Skeletal muscle satellite cell (primary cell): ENCODE measurements around the gene SMCO2.

Experiments
- H3K27me3 ChIP-seq: 2 replicates; pipeline ENCODE4 v1.7.0; 2013; ENCODE audit warnings: low read length; ENCODE audit not compliant: control insufficient read depth, insufficient read depth
- H3K36me3 ChIP-seq: 2 replicates; pipeline ENCODE4 v1.7.0; 2013; ENCODE audit warnings: mild to moderate bottlenecking, control low read depth, low read length; ENCODE audit not compliant: insufficient read depth
- H3K4me1 ChIP-seq: 2 replicates; pipeline ENCODE4 v1.7.0; 2013; ENCODE audit warnings: low read length; ENCODE audit not compliant: control insufficient read depth, insufficient read depth
- H3K4me2 ChIP-seq: 2 replicates; pipeline ENCODE4 v1.7.0; 2013; ENCODE audit warnings: mild to moderate bottlenecking, low read length
- H3K4me3 ChIP-seq: 2 replicates; pipeline ENCODE4 v1.7.0; 2013; ENCODE audit warnings: low read length
- H3K9ac ChIP-seq: 2 replicates; pipeline ENCODE4 v1.7.0; 2013; ENCODE audit warnings: mild to moderate bottlenecking, low read depth, low read length, moderate library complexity
- H3K9me3 ChIP-seq: replicated peaks from 2 replicates; pipeline ENCODE4 v1.7.0; 2013; ENCODE audit warnings: mild to moderate bottlenecking, control low read depth, low read length

SMCO2 gene

DNA sequence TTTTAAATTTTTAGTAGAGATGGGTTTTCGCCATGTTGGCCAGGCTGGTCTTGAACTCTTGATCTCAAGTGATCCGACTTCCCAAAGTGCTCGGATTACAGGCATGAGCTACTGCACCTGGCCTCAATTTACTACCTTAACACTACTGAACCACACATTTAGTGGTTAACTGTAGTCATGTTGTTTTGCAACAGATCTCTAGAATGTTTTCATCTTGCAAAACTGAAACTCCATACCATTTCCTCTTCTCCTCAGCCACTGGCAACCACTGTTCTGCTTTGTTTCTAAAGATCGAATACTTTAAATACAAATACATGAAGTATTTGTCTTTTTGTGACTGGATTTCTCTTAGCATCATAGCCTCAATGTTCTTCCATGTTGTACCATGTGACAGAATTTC lies 15.4 kb upstream of the SMCO2 start:
- Histone ChIP-seq H3K4me1 (peaks cover 12% of the 10 kb centered on the region), H3K4me2 (no peak overlapping the region), H3K4me3 (no peak overlapping the region), H3K9me3 (no peaks in the 10 kb centered on the region), H3K27me3 (no peaks in the 10 kb centered on the region), H3K36me3 (no peaks in the 10 kb centered on the region), H3K9ac (no peak overlapping the region)

DNA sequence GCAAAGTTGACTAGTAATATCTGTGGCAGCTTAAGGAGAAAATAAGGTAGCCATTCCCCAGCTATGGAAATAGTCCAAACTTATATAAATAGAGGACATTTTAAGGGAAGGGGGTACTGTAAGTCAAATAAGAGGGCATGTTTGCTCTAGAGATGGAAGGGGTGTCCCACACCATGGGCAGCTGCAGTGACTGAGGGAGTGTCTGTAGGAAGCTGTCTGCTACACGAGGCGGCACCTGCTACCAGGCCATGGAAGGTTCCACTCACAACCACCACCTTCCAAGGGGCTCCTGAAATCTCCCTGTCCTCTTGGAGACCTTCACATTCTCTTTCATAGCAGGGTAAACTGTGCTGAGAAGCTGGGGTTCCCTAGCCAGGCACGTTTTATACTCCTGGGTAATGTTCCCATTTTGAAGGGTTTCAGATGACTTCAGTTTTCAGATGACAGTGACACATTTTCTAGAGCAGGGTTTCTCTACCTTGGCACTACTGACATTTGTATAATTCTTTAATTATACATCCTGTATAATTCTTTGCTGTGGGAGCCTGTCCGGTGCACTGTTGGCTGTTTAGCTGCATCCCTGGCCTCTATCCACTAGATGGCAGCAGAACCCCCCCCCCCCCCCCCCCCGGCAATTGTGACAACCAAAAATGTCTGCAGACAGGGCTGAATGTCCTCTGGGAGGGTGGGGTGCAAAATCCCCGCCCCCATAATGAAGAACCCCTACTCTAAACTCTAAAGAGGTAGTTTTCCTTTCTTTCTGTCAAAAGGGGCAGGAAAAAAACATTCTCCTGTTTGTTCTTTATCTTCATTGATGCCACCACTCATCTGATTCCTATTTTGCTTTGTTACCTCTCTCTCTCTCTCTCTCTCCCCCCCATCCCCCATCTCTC lies 11.6 kb upstream of the SMCO2 start:
- Histone ChIP-seq H3K4me1 (peaks cover 12% of the 10 kb centered on the region), H3K9ac (no peak overlapping the region), H3K4me3 (no peak overlapping the region), H3K27me3 (no peaks in the 10 kb centered on the region), H3K36me3 (no peaks in the 10 kb centered on the region), H3K9me3 (no peaks in the 10 kb centered on the region), H3K4me2 (no peak overlapping the region)

DNA sequence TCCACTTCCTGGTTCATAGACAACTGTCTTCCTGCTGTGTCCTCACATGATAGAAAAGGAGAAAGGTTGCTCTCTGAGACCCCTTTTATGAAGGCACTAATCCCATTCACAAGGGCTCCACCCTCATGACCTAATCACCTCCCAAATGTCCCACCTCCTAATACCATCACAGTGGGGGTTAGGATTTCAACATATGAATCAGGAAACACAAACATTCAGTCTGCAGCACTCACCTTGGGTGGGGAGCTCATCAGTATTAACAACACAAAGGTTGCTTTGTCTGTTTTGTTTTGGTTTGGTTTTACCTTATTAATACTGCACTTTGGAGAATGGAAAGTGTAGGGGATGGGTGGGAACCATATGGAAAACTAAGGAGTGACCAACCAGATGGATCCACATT lies 10.5 kb upstream of the SMCO2 start:
- no peak overlapping the region for H3K9ac ChIP-seq

DNA sequence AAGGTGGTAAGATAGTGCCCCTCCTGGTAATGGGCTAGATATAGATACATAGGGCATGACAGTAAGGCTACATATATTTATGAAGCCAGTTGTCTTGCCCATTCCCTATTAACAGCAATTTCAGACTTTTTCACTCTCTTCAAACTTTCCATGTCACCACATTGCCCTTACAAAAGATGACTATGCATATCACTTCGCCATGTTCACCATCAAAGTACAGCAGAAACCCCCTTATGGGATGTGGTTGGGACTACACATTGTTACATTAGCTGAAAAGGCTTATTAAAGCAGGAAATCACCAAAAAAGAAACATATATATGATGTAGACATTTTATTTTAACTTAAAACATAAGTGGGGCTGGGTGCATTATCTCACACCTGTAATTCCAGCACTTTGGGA lies 9.8 kb upstream of the SMCO2 start:
- H3K9ac ChIP-seq: no peak overlapping the region
- no peak overlapping the region for H3K4me3 ChIP-seq
- no peaks in the 10 kb centered on the region for H3K9me3 ChIP-seq
- H3K36me3 ChIP-seq: no peaks in the 10 kb centered on the region
- no peak overlapping the region for H3K4me2 ChIP-seq
- no peaks in the 10 kb centered on the region for H3K27me3 ChIP-seq
- H3K4me1 ChIP-seq: peaks cover 12% of the 10 kb centered on the region

More for the DNA sequence above, 10.5 kb upstream of the SMCO2 start:
- H3K9me3 ChIP-seq: no peaks in the 10 kb centered on the region
- H3K36me3 ChIP-seq: no peaks in the 10 kb centered on the region
- H3K4me2 ChIP-seq: no peak overlapping the region
- H3K4me1 ChIP-seq: peaks cover 12% of the 10 kb centered on the region
- H3K4me3 ChIP-seq: no peak overlapping the region
- no peaks in the 10 kb centered on the region for H3K27me3 ChIP-seq

DNA sequence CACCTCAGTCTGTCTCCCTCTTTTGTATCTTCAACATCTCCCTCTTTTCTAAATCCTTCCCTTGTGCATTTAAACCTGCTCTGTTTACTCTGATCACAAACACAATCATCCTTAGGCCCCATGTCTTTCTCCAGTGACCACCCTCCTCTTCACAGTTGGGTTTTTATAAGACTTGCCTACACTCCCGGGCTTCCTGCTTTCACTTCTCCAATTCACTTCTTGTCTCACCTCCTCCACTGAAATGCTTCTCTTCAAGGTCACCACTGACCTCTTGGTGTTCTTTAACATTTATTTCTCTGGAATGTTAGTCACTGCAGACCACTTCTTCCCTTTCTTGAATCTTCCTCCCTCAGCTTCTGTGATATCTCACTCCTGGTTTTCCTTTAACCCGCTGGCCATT lies 8.7 kb upstream of the SMCO2 start:
- Histone ChIP-seq H3K27me3 (no peaks in the 10 kb centered on the region), H3K9ac (no peak overlapping the region), H3K4me3 (no peak overlapping the region), H3K4me1 (peaks cover 8% of the 10 kb centered on the region), H3K36me3 (no peaks in the 10 kb centered on the region), H3K4me2 (no peak overlapping the region), H3K9me3 (no peaks in the 10 kb centered on the region)

DNA sequence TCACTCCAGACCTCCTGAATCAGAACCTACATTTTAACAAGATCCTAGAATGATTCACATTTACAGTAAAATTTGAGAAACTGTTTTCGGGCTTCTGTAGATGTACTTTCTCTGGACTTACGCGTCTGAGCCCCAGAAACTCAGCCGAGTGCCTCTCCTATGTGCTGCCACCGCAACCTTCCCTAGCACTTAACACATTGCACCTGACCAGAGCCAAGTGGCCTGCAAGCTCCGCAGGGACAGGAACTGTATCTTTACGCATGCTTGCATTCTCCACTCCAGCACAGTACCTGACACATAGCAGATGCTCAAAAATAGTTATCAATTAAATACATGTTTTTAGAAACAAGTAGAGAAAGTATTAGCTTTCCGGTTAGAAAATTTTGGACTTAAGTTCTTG lies 1.2 kb downstream of the SMCO2 start:
- H3K4me1 ChIP-seq: no peaks in the 10 kb centered on the region
- no peaks in the 10 kb centered on the region for H3K27me3 ChIP-seq
- H3K36me3 ChIP-seq: no peaks in the 10 kb centered on the region
- no peak overlapping the region for H3K4me2 ChIP-seq
- no peak overlapping the region for H3K4me3 ChIP-seq
- no peaks in the 10 kb centered on the region for H3K9me3 ChIP-seq
- H3K9ac ChIP-seq: no peak overlapping the region

DNA sequence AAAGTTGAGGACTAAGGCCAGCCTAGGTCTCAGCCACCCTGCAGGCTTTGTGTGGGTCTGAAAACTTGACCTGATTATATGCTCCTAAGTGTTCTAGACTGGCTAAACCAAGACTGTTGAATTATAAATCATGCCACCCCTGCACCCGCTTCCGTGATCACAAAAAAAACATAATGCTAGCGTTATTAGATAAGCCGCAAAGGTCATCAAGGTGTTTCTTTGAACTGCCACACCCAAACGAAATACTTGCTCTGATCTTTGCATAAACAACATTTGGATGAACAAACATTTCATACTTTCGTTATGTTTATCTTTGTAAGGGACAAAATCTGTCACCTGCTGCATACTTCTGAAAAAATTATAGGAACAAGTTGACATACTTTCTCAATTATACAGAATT lies 2.5 kb downstream of the SMCO2 start:
- Histone ChIP-seq H3K4me3 (no peak overlapping the region), H3K27me3 (no peaks in the 10 kb centered on the region), H3K4me2 (no peak overlapping the region), H3K9me3 (no peaks in the 10 kb centered on the region), H3K9ac (no peak overlapping the region), H3K36me3 (no peaks in the 10 kb centered on the region), H3K4me1 (no peaks in the 10 kb centered on the region)

DNA sequence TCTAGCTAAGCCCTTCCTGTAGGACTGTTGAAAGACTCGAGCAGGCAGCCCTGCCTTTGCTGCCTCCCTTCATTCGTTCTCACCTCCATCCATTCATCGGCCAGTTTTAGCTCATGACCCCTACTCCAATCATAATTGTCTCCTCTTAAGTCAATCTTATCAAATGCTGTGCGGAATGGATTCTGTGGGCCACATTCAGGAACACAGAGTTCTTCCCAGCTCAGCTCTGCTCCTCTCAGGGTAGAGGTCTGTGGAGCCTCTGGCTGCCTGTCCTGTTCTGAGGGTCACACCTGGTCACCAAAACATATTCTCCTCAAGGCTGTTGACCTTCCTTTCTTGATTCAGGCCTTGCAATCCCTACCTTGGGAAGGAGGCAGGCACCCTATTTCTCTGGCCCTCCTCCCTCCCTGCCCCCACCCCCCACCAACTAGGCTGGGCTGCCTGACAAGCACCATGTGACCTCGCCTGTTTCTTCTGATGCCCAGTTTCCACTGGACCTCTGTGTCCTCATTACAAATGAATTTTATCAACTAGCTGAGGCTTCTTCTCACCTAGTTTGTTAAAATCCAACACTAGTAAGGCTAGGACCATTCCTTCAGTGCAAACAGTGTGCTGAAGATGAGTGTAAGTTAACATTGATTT lies 3.5 kb downstream of the SMCO2 start:
- Histone ChIP-seq H3K27me3 (no peaks in the 10 kb centered on the region), H3K36me3 (no peaks in the 10 kb centered on the region), H3K4me2 (no peak overlapping the region), H3K9me3 (no peaks in the 10 kb centered on the region), H3K4me1 (no peaks in the 10 kb centered on the region), H3K4me3 (no peak overlapping the region), H3K9ac (no peak overlapping the region)

DNA sequence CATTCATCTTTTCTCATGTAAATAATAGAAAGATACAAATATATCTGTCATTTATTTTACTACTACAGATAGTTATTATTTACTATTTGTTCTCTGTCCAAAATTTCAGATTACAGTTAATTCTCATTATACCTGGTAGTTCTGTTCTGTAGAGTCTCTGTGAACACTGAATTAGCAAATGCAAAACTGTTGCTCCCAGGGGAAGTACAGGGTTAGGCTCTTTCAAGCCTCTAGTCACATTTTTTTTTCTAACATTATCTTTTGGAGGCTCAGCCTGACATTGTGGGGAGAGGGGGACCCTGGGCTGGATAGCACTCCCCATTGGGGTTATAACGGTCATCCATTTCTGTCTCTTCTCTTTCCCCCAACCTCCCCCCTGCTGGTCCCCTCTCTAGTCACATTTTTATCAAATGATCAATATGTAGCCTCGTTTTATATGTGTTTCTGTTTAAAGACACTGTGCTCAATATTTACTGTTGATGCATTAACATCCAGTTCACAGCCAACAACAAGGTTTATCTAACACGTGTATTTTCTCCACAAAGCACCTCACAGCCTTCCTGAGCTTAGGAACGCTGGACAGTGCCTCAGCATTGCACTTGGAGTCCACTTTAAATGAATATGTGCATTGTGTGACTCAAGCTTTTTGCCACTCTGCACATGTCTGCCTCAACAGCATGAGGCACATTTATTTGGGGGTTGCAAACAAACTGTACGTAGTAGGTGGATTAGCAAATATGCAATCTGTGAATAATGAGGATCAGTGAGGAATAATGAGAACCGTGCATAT lies 4.7 kb downstream of the SMCO2 start:
- no peak overlapping the region for H3K4me3 ChIP-seq
- H3K4me2 ChIP-seq: no peak overlapping the region
- H3K4me1 ChIP-seq: no peaks in the 10 kb centered on the region
- H3K36me3 ChIP-seq: no peaks in the 10 kb centered on the region
- H3K27me3 ChIP-seq: no peaks in the 10 kb centered on the region
- H3K9me3 ChIP-seq: no peaks in the 10 kb centered on the region
- H3K9ac ChIP-seq: no peak overlapping the region

DNA sequence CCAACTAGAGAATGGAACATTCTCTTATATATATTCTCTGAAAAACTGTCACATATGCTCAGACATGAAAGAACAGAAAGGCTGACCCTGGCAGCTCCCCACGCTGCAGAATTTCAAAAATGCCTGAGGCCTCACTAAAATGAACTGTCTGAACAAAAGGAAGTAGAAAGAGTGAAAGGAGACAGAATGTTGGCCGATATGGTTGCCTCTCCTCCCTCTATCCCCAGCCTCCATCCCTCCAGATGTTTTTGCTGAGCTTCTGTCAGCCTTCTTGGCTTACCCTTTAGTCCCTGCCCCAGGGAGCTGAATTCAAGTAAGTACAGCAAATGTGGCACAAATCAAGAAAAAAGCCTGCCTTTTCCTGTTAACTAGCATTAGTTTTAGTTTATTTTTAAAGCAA lies 6.9 kb downstream of the SMCO2 start:
- Histone ChIP-seq H3K27me3 (no peaks in the 10 kb centered on the region), H3K9ac (no peak overlapping the region), H3K9me3 (no peaks in the 10 kb centered on the region), H3K36me3 (no peaks in the 10 kb centered on the region), H3K4me1 (no peaks in the 10 kb centered on the region), H3K4me2 (no peak overlapping the region), H3K4me3 (no peak overlapping the region)

DNA sequence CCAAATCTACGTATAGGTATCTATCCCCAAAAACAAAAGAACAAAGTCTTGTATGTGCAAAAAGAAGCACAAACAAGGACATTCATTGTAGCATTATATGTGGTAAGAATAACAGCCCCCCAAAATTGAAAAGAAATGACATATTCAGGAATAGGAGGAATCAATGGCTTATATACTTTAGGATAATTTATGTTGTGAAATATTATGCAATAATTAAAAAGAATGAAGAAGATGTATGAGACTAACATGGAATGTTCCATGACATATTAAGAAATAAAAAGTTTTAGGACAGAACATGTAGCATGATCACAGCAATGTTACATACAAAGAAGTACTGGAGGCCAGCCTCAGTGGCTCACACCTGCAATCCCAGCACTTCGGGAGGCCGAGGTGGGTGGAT lies 9.1 kb downstream of the SMCO2 start:
- no peak overlapping the region for H3K4me3 ChIP-seq
- no peak overlapping the region for H3K9ac ChIP-seq
- no peaks in the 10 kb centered on the region for H3K36me3 ChIP-seq
- peaks cover 8% of the 10 kb centered on the region for H3K4me1 ChIP-seq
- no peak overlapping the region for H3K4me2 ChIP-seq
- H3K27me3 ChIP-seq: no peaks in the 10 kb centered on the region
- H3K9me3 ChIP-seq: no peaks in the 10 kb centered on the region
